ENCODE measurements around the gene SEBOX.

The SEBOX gene

GRCh38 chr17:28364665-28365363, at the start of gene SEBOX:
TSS of gene SEBOX (minus strand) at chr17:28365199. CDS start at chr17:28365151, 48 bp downstream.
- DNase-seq (ENCODE audit: low read depth, low spot score), result no peak

GRCh38 chr17:28413804-28414203, 48.8 kb upstream of the SEBOX start:
- no peak for DNase-seq (ENCODE audit: low read depth, low spot score)

GRCh38 chr17:28412099-28412498, 47.1 kb upstream of the SEBOX start:
- no peak for DNase-seq (ENCODE audit: low read depth, low spot score)

GRCh38 chr17:28407974-28408306, 42.9 kb upstream of the SEBOX start:
- DNase-seq (ENCODE audit: low read depth, low spot score), result no peak

GRCh38 chr17:28407130-28407973, 42.4 kb upstream of the SEBOX start:
- no peak for DNase-seq (ENCODE audit: low read depth, low spot score)

GRCh38 chr17:28406473-28406814, 41.4 kb upstream of the SEBOX start:
- no peak for DNase-seq (ENCODE audit: low read depth, low spot score)

- DNase-seq (ENCODE audit: low read depth, low spot score), result peak; percentile 53
Observed at GRCh38 chr17:28405632-28406472, 40.9 kb upstream of the SEBOX start, which contains the start of gene SLC46A1. TSS of gene SLC46A1 (minus strand) at chr17:28406212. CDS start at chr17:28406114, 98 bp downstream.

GRCh38 chr17:28404812-28405570, 40.0 kb upstream of the SEBOX start:
- DNase-seq (ENCODE audit: low read depth, low spot score), result no peak

GRCh38 chr17:28404461-28404811, 39.4 kb upstream of the SEBOX start:
- DNase-seq (ENCODE audit: low read depth, low spot score), result no peak

- no peak for DNase-seq (ENCODE audit: low read depth, low spot score)
Observed at GRCh38 chr17:28404007-28404406, 39.0 kb upstream of the SEBOX start.

- no peak for DNase-seq (ENCODE audit: low read depth, low spot score)
Observed at GRCh38 chr17:28402844-28403243, 37.8 kb upstream of the SEBOX start.

- DNase-seq (ENCODE audit: low read depth, low spot score), result no peak
Observed at GRCh38 chr17:28402224-28402630, 37.2 kb upstream of the SEBOX start.

- DNase-seq (ENCODE audit: low read depth, low spot score), result no peak
Observed at GRCh38 chr17:28399808-28400207, 34.8 kb upstream of the SEBOX start.

- no peak for DNase-seq (ENCODE audit: low read depth, low spot score)
Observed at GRCh38 chr17:28398280-28398981, 33.4 kb upstream of the SEBOX start.

GRCh38 chr17:28397687-28398279, 32.8 kb upstream of the SEBOX start:
- DNase-seq (ENCODE audit: low read depth, low spot score), result no peak

GRCh38 chr17:28397275-28397674, 32.3 kb upstream of the SEBOX start:
- no peak for DNase-seq (ENCODE audit: low read depth, low spot score)

- no peak for DNase-seq (ENCODE audit: low read depth, low spot score)
Observed at GRCh38 chr17:28396635-28397239, 31.7 kb upstream of the SEBOX start.

- DNase-seq (ENCODE audit: low read depth, low spot score), result no peak
Observed at GRCh38 chr17:28395968-28396367, 31.0 kb upstream of the SEBOX start.

- DNase-seq (ENCODE audit: low read depth, low spot score), result no peak
Observed at GRCh38 chr17:28395426-28395825, 30.4 kb upstream of the SEBOX start.

Data from astrocyte of the hippocampus (primary cell).